GM04504 (cell line): Measurements from ENCODE around the gene HABP4.
A peak's percentile ranks its signal among the peaks of the same experiment; 100 is the strongest.

ENCODE experiments used
- DNase-seq: peaks from one replicate; pipeline ENCODE4 v3.0.0-alpha.2; 2012; ENCODE audit warnings: low read depth

HABP4 gene

GRCh38 chr9:96436063-96436455 lies 13.9 kb upstream of the HABP4 start:
- DNase-seq: no peak

GRCh38 chr9:96436456-96437126 lies 13.4 kb upstream of the HABP4 start:
- DNase-seq: no peak

GRCh38 chr9:96437454-96437853 lies 12.5 kb upstream of the HABP4 start:
- DNase-seq: no peak

GRCh38 chr9:96440671-96441199 lies 9.2 kb upstream of the HABP4 start:
- no peak for DNase-seq

GRCh38 chr9:96441798-96442445 lies 8.0 kb upstream of the HABP4 start:
- DNase-seq: no peak

- DNase-seq: no peak
Measured at GRCh38 chr9:96442491-96442890, 7.5 kb upstream of the HABP4 start.

- DNase-seq: no peak
Measured at GRCh38 chr9:96447406-96447805, 2.6 kb upstream of the HABP4 start.

GRCh38 chr9:96448546-96449170 lies 1.3 kb upstream of the HABP4 start:
- no peak for DNase-seq

- no peak for DNase-seq
Measured at GRCh38 chr9:96449523-96449844, 485 bp upstream of the HABP4 start.

- DNase-seq: no peak
Measured at GRCh38 chr9:96450613-96451528, 902 bp downstream of the HABP4 start.

GRCh38 chr9:96453625-96454024 lies 3.7 kb downstream of the HABP4 start:
- DNase-seq: peak; percentile 32

GRCh38 chr9:96457266-96457665 lies 7.3 kb downstream of the HABP4 start:
- DNase-seq: no peak

GRCh38 chr9:96458226-96458625 lies 8.3 kb downstream of the HABP4 start:
- DNase-seq: no peak

GRCh38 chr9:96459268-96460007 lies 9.5 kb downstream of the HABP4 start:
- DNase-seq: no peak

GRCh38 chr9:96460470-96460869 lies 10.5 kb downstream of the HABP4 start:
- peak; percentile 61 for DNase-seq

- DNase-seq: peak; percentile 71
Measured at GRCh38 chr9:96460882-96461281, 10.9 kb downstream of the HABP4 start.

- DNase-seq: no peak
Measured at GRCh38 chr9:96461336-96461735, 11.4 kb downstream of the HABP4 start.

- DNase-seq: no peak
Measured at GRCh38 chr9:96462541-96462940, 12.6 kb downstream of the HABP4 start.

GRCh38 chr9:96464426-96464825 lies 14.5 kb downstream of the HABP4 start:
- DNase-seq: no peak

GRCh38 chr9:96467784-96468183 lies 17.8 kb downstream of the HABP4 start:
- no peak for DNase-seq

GRCh38 chr9:96476013-96476412 lies 26.0 kb downstream of the HABP4 start:
- no peak for DNase-seq

- DNase-seq: no peak
Measured at GRCh38 chr9:96476591-96476990, 26.6 kb downstream of the HABP4 start.
